Psoas muscle (tissue), 8 donors: ENCODE measurements around the gene PCK1. TPM values are rescaled to one million over a fixed set of nuclear protein-coding genes. Genes with fewer than 3 reads are reported as not detected.

ENCODE experiments used
- ATAC-seq, 4 donors: fragments of 200-7000 bp; cut with Tn5 transposase; one replicate each; pipeline ENCODE4 v1.9.1; 2020; ENCODE audit warnings: moderate library complexity in 3 of 4, mild to moderate bottlenecking in 2 of 4
- DNase-seq, 2 donors: peaks; one replicate each; pipeline ENCODE4 v3.0.0-alpha.2; 2020
- H3K27ac ChIP-seq: fragments of 200-600 bp; one replicate; pipeline ENCODE4 v1.8.0; 2022
- H3K27me3 ChIP-seq, 3 donors: fragments of 200-600 bp in 1 of 3; one replicate each; pipeline versions ENCODE4 v1.6.1 to v1.8.0; 2013 to 2022; ENCODE audit warnings: low read length in 2 of 3, mild to moderate bottlenecking in 2 of 3, moderate library complexity in 1 of 3; ENCODE audit not compliant: insufficient read depth in 3 of 3
- H3K36me3 ChIP-seq, 2 donors: fragments of 200-600 bp in 1 of 2; one replicate each; pipeline versions ENCODE4 v1.6.1 to v1.8.0; 2013 to 2022; ENCODE audit warnings: low read depth in 1 of 2, mild to moderate bottlenecking in 1 of 2, moderate library complexity in 1 of 2; ENCODE audit not compliant: insufficient read depth in 1 of 2
- H3K4me1 ChIP-seq: fragments of 200-600 bp; one replicate; pipeline ENCODE4 v1.8.0; 2022
- H3K4me3 ChIP-seq: fragments of 200-600 bp; one replicate; pipeline ENCODE4 v1.8.0; 2022; ENCODE audit warnings: mild to moderate bottlenecking
- H3K9me3 ChIP-seq: fragments of 200-600 bp; one replicate; pipeline ENCODE4 v1.8.0; 2022
- CTCF ChIP-seq: fragments of 200-600 bp; IDR thresholded peaks from one replicate; pipeline ENCODE4 v1.8.0; 2022; ENCODE audit warnings: antibody characterized with exemption
- WGBS, 3 donors: extraction: QIAGEN DNeasy Blood & Tissue Kit; methylation state at CpG; one replicate each; pipeline versions ENCODE4 v1.1.6 to v1.1.7; 2013; 5-methylcytosine and 5-hydroxymethylcytosine counted together
- intact Hi-C, 2 donors: fragments of 100-400 bp; cut with DNase I; formaldehyde crosslinking; loops; one replicate each; pipeline versions ENCODE4 v1.11.0 to v1.14.2; 2022
- polyA plus RNA-seq, 3 donors: library from polyadenylated mRNA; stranded (reverse); fragments of 200-250 nt; gene quantifications; one replicate each; pipeline ENCODE4 v1.2.3, GENCODE V29; 2013
- total RNA-seq, 4 donors: library from RNA; stranded (reverse); fragmentation: NEBNext Ultra II Directional in 2 of 4; extraction: Animal tissue kit (Norgen Biotek cat#: 25700) in 2 of 4; gene quantifications; one replicate each; pipeline versions ENCODE4 v1.2.1 to v1.2.4, GENCODE V29; 2021 to 2023
- donor health status: healthy with polysubstance abuse.
- donor health status: DM: no; HTN: no; CAD: no; lungs with moderate emphysema.
- donor health status: Bipolar disorder and iron deficiency.
- donor health status: healthy.
- donor health status: DM: yes; HTN: yes; CAD: no.
- donor health status: DM: no; HTN: no; CAD: no.
- donor health status: DM: no; HTN: no; CAD: no.
- donor health status: DM: yes; HTN: yes; CAD: no.

Gene PCK1
- total and polyA plus RNA-seq, 7 donors: 0.24 to 0.81 (median 0.41) TPM

- peaks cover 0 to 47% (median 7%) of the 10 kb centered on the region in 3 donors for H3K27me3 ChIP-seq
Observed at GRCh38 chr20:57562541-57563465, 1.9 kb downstream of the PCK1 start.

GRCh38 chr20:57563522-57563921 lies 2.6 kb downstream of the PCK1 start:
- TF ChIP-seq CTCF: no peak
- no peaks in the 10 kb centered on the region for H3K9me3 ChIP-seq
- DNase-seq (no peak), ATAC-seq (no peak)
- no peak overlapping the region for H3K4me3 ChIP-seq
- no peak overlapping the region for H3K27ac ChIP-seq
- H3K4me1 ChIP-seq: no peaks in the 10 kb centered on the region
- intact Hi-C loops: no loop called here
- peaks cover 0 to 50% (median 10%) of the 10 kb centered on the region in 3 donors for H3K27me3 ChIP-seq
- WGBS, 3 donors: 96 to 97% (median 96%) methylated on average over 12 of the region's 12 CpGs
- H3K36me3 ChIP-seq: no peaks in the 10 kb centered on the region

More at GRCh38 chr20:57562541-57563465, 1.9 kb downstream of the PCK1 start:
- intact Hi-C loops: no loop called here
- Histone ChIP-seq H3K27ac (no peak overlapping the region), H3K4me1 (no peaks in the 10 kb centered on the region), H3K36me3 (no peaks in the 10 kb centered on the region), H3K9me3 (no peaks in the 10 kb centered on the region), H3K4me3 (no peak overlapping the region)
- TF ChIP-seq CTCF: no peak
- WGBS, 3 donors: 91 to 96% (median 92%) methylated on average over 35 of the region's 35 CpGs
- no peak for DNase-seq
- ATAC-seq: no peak

- no peak for TF ChIP-seq CTCF
- DNase-seq (no peak), ATAC-seq (no peak)
- Histone ChIP-seq H3K4me1 (no peaks in the 10 kb centered on the region), H3K4me3 (no peak overlapping the region), H3K27me3 (peaks cover 0 to 48% (median 8%) of the 10 kb centered on the region in 3 donors), H3K36me3 (no peaks in the 10 kb centered on the region), H3K27ac (no peak overlapping the region), H3K9me3 (no peaks in the 10 kb centered on the region)
- intact Hi-C loops: no loop called here
- 85 to 88% (median 87%) methylated on average over 14 of the region's 14 CpGs for WGBS, 3 donors
Observed at GRCh38 chr20:57564180-57564802, 3.4 kb downstream of the PCK1 start.

GRCh38 chr20:57564951-57565642 lies 4.2 kb downstream of the PCK1 start:
- no peak for ATAC-seq
- TF ChIP-seq CTCF: no peak
- Histone ChIP-seq H3K4me1 (no peaks in the 10 kb centered on the region), H3K27ac (no peak overlapping the region), H3K36me3 (no peaks in the 10 kb centered on the region), H3K4me3 (no peak overlapping the region), H3K27me3 (peaks cover 0 to 47% (median 5%) of the 10 kb centered on the region in 3 donors), H3K9me3 (no peaks in the 10 kb centered on the region)
- 89 to 92% (median 91%) methylated on average over 11 of the region's 11 CpGs for WGBS, 3 donors
- no peak for DNase-seq
- intact Hi-C loops: no loop called here
